OCI-M2 (cell line): Measurements from ENCODE around the gene PTGDR2.

Experiments used
- DNase-seq: peaks from one replicate; lab custom pipeline; 2025; ENCODE audit not compliant: unreplicated experiment; lab: John Stamatoyannopoulos, UW

PTGDR2 gene

GRCh38 chr11:60858731-60859464 is 3.1 kb upstream of the PTGDR2 start:
- DNase-seq, result no peak

- no peak for DNase-seq
These were observed 2.5 kb upstream of the PTGDR2 start for GRCh38 chr11:60858236-60858635.

GRCh38 chr11:60857378-60858232 is 1.9 kb upstream of the PTGDR2 start:
- DNase-seq, result no peak

GRCh38 chr11:60854847-60855725 is 664 bp downstream of the PTGDR2 start:
- DNase-seq, result no peak

- no peak for DNase-seq
These were observed 1.5 kb downstream of the PTGDR2 start for GRCh38 chr11:60854140-60854846.

- no peak for DNase-seq
These were observed 2.5 kb downstream of the PTGDR2 start for GRCh38 chr11:60852982-60853950.

- no peak for DNase-seq
These were observed 3.4 kb downstream of the PTGDR2 start for GRCh38 chr11:60852117-60852981.

GRCh38 chr11:60851327-60852104 is 4.2 kb downstream of the PTGDR2 start:
- no peak for DNase-seq

GRCh38 chr11:60849641-60850520 is 5.9 kb downstream of the PTGDR2 start:
- DNase-seq, result no peak

- DNase-seq, result no peak
These were observed 7.0 kb downstream of the PTGDR2 start for GRCh38 chr11:60848714-60849151.

- DNase-seq, result no peak
These were observed 7.9 kb downstream of the PTGDR2 start for GRCh38 chr11:60847896-60848295.

GRCh38 chr11:60847281-60847680 is 8.5 kb downstream of the PTGDR2 start:
- no peak for DNase-seq

GRCh38 chr11:60845338-60845737 is 10.4 kb downstream of the PTGDR2 start:
- no peak for DNase-seq

- DNase-seq, result no peak
These were observed 10.9 kb downstream of the PTGDR2 start for GRCh38 chr11:60844870-60845221.

GRCh38 chr11:60844045-60844869 is 11.5 kb downstream of the PTGDR2 start:
- no peak for DNase-seq
